ENCODE measurements around the gene SEC63.
A peak's percentile ranks its signal among the peaks of the same experiment; 100 is the strongest.
"Not testable (repeated sequence)": the region's sequence is repeated elsewhere in the genome, so short reads cannot be mapped to it uniquely, and the experiment has no call there.

Gene SEC63

GRCh38 chr6:108000259-108000658 is 42.3 kb upstream of the SEC63 start:
- no CpG with 5 or more reads among the region's 5 CpGs for WGBS (ENCODE audit: extremely low coverage, insufficient coverage, low lambda C conversion rate)
- H4K5ac ChIP-seq (ENCODE audit: low read length); H3K36me3 ChIP-seq (ENCODE audit: control insufficient read depth, insufficient read depth, low read length); H3K27ac ChIP-seq (ENCODE audit: low read depth, low read length); H3K4me3 ChIP-seq (ENCODE audit: low read length); H2BK120ac ChIP-seq (ENCODE audit: low read depth, low read length); H3K18ac ChIP-seq (ENCODE audit: low read length); H3K4ac ChIP-seq (ENCODE audit: low read depth, low read length); H4K8ac ChIP-seq (ENCODE audit: low read depth, low read length); H3K4me1 ChIP-seq (ENCODE audit: control insufficient read depth, low read depth, low read length); H3K56ac ChIP-seq (ENCODE audit: low read length); H3K9ac ChIP-seq (ENCODE audit: low read length); H3K4me2 ChIP-seq (ENCODE audit: low read length); H3K23ac ChIP-seq (ENCODE audit: low read length); DNase-seq; H3K27me3 ChIP-seq (ENCODE audit: insufficient read depth, low read length, poor library complexity); H3K79me2 ChIP-seq (ENCODE audit: control insufficient read depth, insufficient read depth, low read length); H2BK15ac ChIP-seq (replicated peaks; ENCODE audit: low read depth); H3K79me1 ChIP-seq (ENCODE audit: low read length); H2AK5ac ChIP-seq (ENCODE audit: low read length); H2BK5ac ChIP-seq (ENCODE audit: low read length): not testable (repeated sequence)

DNA sequence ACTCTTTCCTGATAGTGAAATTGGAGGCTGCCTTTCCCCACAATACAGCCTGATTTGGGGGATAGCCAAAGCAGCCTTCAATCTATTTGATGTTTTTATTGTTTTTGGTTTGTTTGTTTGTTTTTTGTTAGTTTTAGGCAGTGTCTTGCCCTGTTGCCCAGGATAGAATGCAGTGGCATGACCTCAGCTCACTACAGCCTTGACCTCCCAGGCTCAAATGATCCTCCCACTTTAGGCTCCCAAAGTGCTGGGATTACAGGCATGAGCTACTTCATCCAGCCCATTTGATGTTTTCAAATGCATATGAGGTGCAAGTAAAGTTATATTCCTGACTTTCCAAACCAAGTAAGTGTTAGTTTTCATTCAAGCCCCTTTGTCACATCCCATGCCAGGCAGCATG is 41.3 kb upstream of the SEC63 start:
- H3K79me1 ChIP-seq (ENCODE audit: low read length) = no peaks in the 10 kb centered on the region
- H3K36me3 ChIP-seq (ENCODE audit: control insufficient read depth, insufficient read depth, low read length) = no peaks in the 10 kb centered on the region
- no peak for DNase-seq
- H3K4ac ChIP-seq (ENCODE audit: low read depth, low read length) = no peak overlapping the region
- no peak overlapping the region for H3K9ac ChIP-seq (ENCODE audit: low read length)
- no peak overlapping the region for H3K4me3 ChIP-seq (ENCODE audit: low read length)
- no peak overlapping the region for H2BK15ac ChIP-seq (replicated peaks; ENCODE audit: low read depth)
- H3K18ac ChIP-seq (ENCODE audit: low read length) = no peak overlapping the region
- no peak overlapping the region for H4K5ac ChIP-seq (ENCODE audit: low read length)
- no peak overlapping the region for H2BK120ac ChIP-seq (ENCODE audit: low read depth, low read length)
- no peak overlapping the region for H2BK5ac ChIP-seq (ENCODE audit: low read length)
- no peak overlapping the region for H3K4me2 ChIP-seq (ENCODE audit: low read length)
- no peak overlapping the region for H2AK5ac ChIP-seq (ENCODE audit: low read length)
- no peaks in the 10 kb centered on the region for H3K79me2 ChIP-seq (ENCODE audit: control insufficient read depth, insufficient read depth, low read length)
- peak overlapping the region; percentile 47 for H3K56ac ChIP-seq (ENCODE audit: low read length)
- H3K27me3 ChIP-seq (ENCODE audit: insufficient read depth, low read length, poor library complexity) = no peaks in the 10 kb centered on the region
- H3K4me1 ChIP-seq (ENCODE audit: control insufficient read depth, low read depth, low read length) = peaks cover 5% of the 10 kb centered on the region
- H4K8ac ChIP-seq (ENCODE audit: low read depth, low read length) = no peak overlapping the region
- H3K27ac ChIP-seq (ENCODE audit: low read depth, low read length) = no peak overlapping the region
- no peak overlapping the region for H3K23ac ChIP-seq (ENCODE audit: low read length)

- H3K18ac ChIP-seq (ENCODE audit: low read length) = peak overlapping the region; percentile 77
- peak overlapping the region; percentile 68 for H3K4ac ChIP-seq (ENCODE audit: low read depth, low read length)
- no peak overlapping the region for H2AK5ac ChIP-seq (ENCODE audit: low read length)
- no peak overlapping the region for H3K27ac ChIP-seq (ENCODE audit: low read depth, low read length)
- no peak overlapping the region for H2BK120ac ChIP-seq (ENCODE audit: low read depth, low read length)
- H3K56ac ChIP-seq (ENCODE audit: low read length) = no peak overlapping the region
- H3K27me3 ChIP-seq (ENCODE audit: insufficient read depth, low read length, poor library complexity) = no peaks in the 10 kb centered on the region
- H4K8ac ChIP-seq (ENCODE audit: low read depth, low read length) = no peak overlapping the region
- no peak overlapping the region for H3K9ac ChIP-seq (ENCODE audit: low read length)
- H3K4me2 ChIP-seq (ENCODE audit: low read length) = no peak overlapping the region
- peak; percentile 70 for DNase-seq
- no peak overlapping the region for H3K23ac ChIP-seq (ENCODE audit: low read length)
- peaks cover 13% of the 10 kb centered on the region for H3K4me1 ChIP-seq (ENCODE audit: control insufficient read depth, low read depth, low read length)
- no peak overlapping the region for H2BK5ac ChIP-seq (ENCODE audit: low read length)
- H3K4me3 ChIP-seq (ENCODE audit: low read length) = no peak overlapping the region
- no peaks in the 10 kb centered on the region for H3K79me2 ChIP-seq (ENCODE audit: control insufficient read depth, insufficient read depth, low read length)
- H2BK15ac ChIP-seq (replicated peaks; ENCODE audit: low read depth) = no peak overlapping the region
- H3K79me1 ChIP-seq (ENCODE audit: low read length) = no peaks in the 10 kb centered on the region
- WGBS (ENCODE audit: extremely low coverage, insufficient coverage, low lambda C conversion rate) = no CpG with 5 or more reads among the region's 9 CpGs
- H4K5ac ChIP-seq (ENCODE audit: low read length) = no peak overlapping the region
- no peaks in the 10 kb centered on the region for H3K36me3 ChIP-seq (ENCODE audit: control insufficient read depth, insufficient read depth, low read length)
Observed at GRCh38 chr6:107991772-107992550, 34.0 kb upstream of the SEC63 start.

GRCh38 chr6:107991061-107991460 is 33.1 kb upstream of the SEC63 start:
- H3K4me3 ChIP-seq (ENCODE audit: low read length) = no peak overlapping the region
- H3K27me3 ChIP-seq (ENCODE audit: insufficient read depth, low read length, poor library complexity) = no peaks in the 10 kb centered on the region
- WGBS (ENCODE audit: extremely low coverage, insufficient coverage, low lambda C conversion rate) = no CpG with 5 or more reads among the region's 4 CpGs
- DNase-seq = peak; percentile 22
- no peak overlapping the region for H2BK120ac ChIP-seq (ENCODE audit: low read depth, low read length)
- no peak overlapping the region for H3K4me2 ChIP-seq (ENCODE audit: low read length)
- H3K4me1 ChIP-seq (ENCODE audit: control insufficient read depth, low read depth, low read length) = peaks cover 13% of the 10 kb centered on the region
- H4K5ac ChIP-seq (ENCODE audit: low read length) = no peak overlapping the region
- no peak overlapping the region for H3K9ac ChIP-seq (ENCODE audit: low read length)
- H3K4ac ChIP-seq (ENCODE audit: low read depth, low read length) = peak overlapping the region; percentile 52
- no peak overlapping the region for H3K27ac ChIP-seq (ENCODE audit: low read depth, low read length)
- no peaks in the 10 kb centered on the region for H3K36me3 ChIP-seq (ENCODE audit: control insufficient read depth, insufficient read depth, low read length)
- H3K56ac ChIP-seq (ENCODE audit: low read length) = peak overlapping the region; percentile 56
- no peaks in the 10 kb centered on the region for H3K79me2 ChIP-seq (ENCODE audit: control insufficient read depth, insufficient read depth, low read length)
- no peak overlapping the region for H4K8ac ChIP-seq (ENCODE audit: low read depth, low read length)
- H3K18ac ChIP-seq (ENCODE audit: low read length) = no peak overlapping the region
- H2AK5ac ChIP-seq (ENCODE audit: low read length) = no peak overlapping the region
- no peaks in the 10 kb centered on the region for H3K79me1 ChIP-seq (ENCODE audit: low read length)
- peak overlapping the region; percentile 17 for H2BK5ac ChIP-seq (ENCODE audit: low read length)
- H2BK15ac ChIP-seq (replicated peaks; ENCODE audit: low read depth) = no peak overlapping the region
- no peak overlapping the region for H3K23ac ChIP-seq (ENCODE audit: low read length)

GRCh38 chr6:107990587-107990986 is 32.6 kb upstream of the SEC63 start:
- H3K4me2 ChIP-seq (ENCODE audit: low read length); H2BK120ac ChIP-seq (ENCODE audit: low read depth, low read length); H3K4me3 ChIP-seq (ENCODE audit: low read length); H3K4ac ChIP-seq (ENCODE audit: low read depth, low read length); H3K36me3 ChIP-seq (ENCODE audit: control insufficient read depth, insufficient read depth, low read length); H2AK5ac ChIP-seq (ENCODE audit: low read length); H3K18ac ChIP-seq (ENCODE audit: low read length); H3K9ac ChIP-seq (ENCODE audit: low read length); H3K79me1 ChIP-seq (ENCODE audit: low read length); H4K8ac ChIP-seq (ENCODE audit: low read depth, low read length); H3K27ac ChIP-seq (ENCODE audit: low read depth, low read length); H3K23ac ChIP-seq (ENCODE audit: low read length); H3K27me3 ChIP-seq (ENCODE audit: insufficient read depth, low read length, poor library complexity); H4K5ac ChIP-seq (ENCODE audit: low read length); H3K79me2 ChIP-seq (ENCODE audit: control insufficient read depth, insufficient read depth, low read length); H2BK15ac ChIP-seq (replicated peaks; ENCODE audit: low read depth): not testable (repeated sequence)
- no CpG with 5 or more reads among the region's 8 CpGs for WGBS (ENCODE audit: extremely low coverage, insufficient coverage, low lambda C conversion rate)
- Histone ChIP-seq H3K4me1 (ENCODE audit: control insufficient read depth, low read depth, low read length) (peaks cover 13% of the 10 kb centered on the region), H3K56ac (ENCODE audit: low read length) (peak overlapping the region; percentile 56), H2BK5ac (ENCODE audit: low read length) (peak overlapping the region; percentile 90)
- peak; percentile 42 for DNase-seq

Measured in mesendoderm (in vitro differentiated cells).